OCI-LY3 (cell line): ENCODE data around the gene GJC2.
"Not testable (repeated sequence)": the region's sequence is repeated elsewhere in the genome, so short reads cannot be mapped to it uniquely, and the experiment has no call there.

ENCODE experiments used
- H2AFZ ChIP-seq: fragments of 200-600, 300-600 bp; shearing (Covaris generic); 2 replicates; pipeline ENCODE4 v1.6.0; 2014; ENCODE audit warnings: antibody characterized with exemption, low read depth, low read length
- H3K27ac ChIP-seq: fragments of 200-600, 300-600 bp; sonication (generic); 2 replicates; pipeline ENCODE4 v1.5.1; 2014; ENCODE audit warnings: mild to moderate bottlenecking, low read length, moderate library complexity, mixed read lengths
- H3K27me3 ChIP-seq: fragments of 200-600, 300-600 bp; sonication (generic); 2 replicates; pipeline ENCODE4 v1.6.1; 2014; ENCODE audit warnings: low read depth, low read length, mixed read lengths
- H3K36me3 ChIP-seq: fragments of 200-600, 300-600 bp; sonication (generic); replicated peaks from 2 replicates; pipeline ENCODE3; 2014; ENCODE audit warnings: low read depth, low read length, mixed read lengths
- H3K4me1 ChIP-seq: fragments of 300-600, 200-600 bp; sonication (generic); 2 replicates; pipeline ENCODE4 v1.6.1; 2014; ENCODE audit warnings: low read length, mixed read lengths
- H3K4me2 ChIP-seq: fragments of 200-600, 300-600 bp; sonication (generic); 2 replicates; pipeline ENCODE4 v1.6.1; 2014; ENCODE audit warnings: low read length, mixed read lengths
- H3K4me3 ChIP-seq: fragments of 300-600, 200-600 bp; sonication (generic); 2 replicates; pipeline ENCODE4 v1.5.1; 2014; ENCODE audit warnings: antibody characterized with exemption, mild to moderate bottlenecking, low read length, moderate library complexity
- H3K79me2 ChIP-seq: fragments of 300-600, 200-600 bp; shearing (Covaris generic); 2 replicates; pipeline ENCODE4 v1.6.1; 2014; ENCODE audit warnings: mild to moderate bottlenecking, low read length, mixed read lengths
- H3K9ac ChIP-seq: fragments of 300-600, 200-600 bp; shearing (Covaris generic); 2 replicates; pipeline ENCODE4 v1.6.0; 2014; ENCODE audit warnings: mild to moderate bottlenecking, low read length, moderate library complexity
- H3K9me3 ChIP-seq: fragments of 200-600, 300-600 bp; shearing (Covaris generic); 2 replicates; pipeline ENCODE4 v1.6.1; 2014; ENCODE audit warnings: low read length, mixed read lengths; ENCODE audit not compliant: insufficient read depth
- H4K20me1 ChIP-seq: fragments of 200-600, 300-600 bp; sonication (generic); 2 replicates; pipeline ENCODE4 v1.6.1; 2016; ENCODE audit warnings: low read length, mixed read lengths; ENCODE audit not compliant: insufficient read depth
- CTCF ChIP-seq: fragments of 200-600, 300-600 bp; sonication (generic); IDR thresholded peaks from 2 replicates; pipeline ENCODE4 v1.5.1; 2014; ENCODE audit warnings: antibody characterized with exemption, low read length, low read depth
- EZH2phosphoT487 ChIP-seq: fragments of 200-600 bp; shearing (Covaris generic); IDR thresholded peaks from 2 replicates; pipeline ENCODE4 v1.6.1; 2018; ENCODE audit warnings: antibody characterized with exemption, mixed run types, low read depth

The GJC2 gene

GRCh38 chr1:228110556-228110955 lies 39.2 kb upstream of the GJC2 start:
- TF ChIP-seq CTCF (no peak), EZH2phosphoT487 (no peak)
- H3K27me3 ChIP-seq, result no peaks in the 10 kb centered on the region
- H3K4me2 ChIP-seq, result peak overlapping the region; percentile 96
- H3K27ac ChIP-seq, result no peak overlapping the region
- no peak overlapping the region for H2AFZ ChIP-seq
- peaks cover 14% of the 10 kb centered on the region for H3K4me1 ChIP-seq
- H3K79me2 ChIP-seq, result peaks cover 27% of the 10 kb centered on the region
- H3K4me3 ChIP-seq, result peak overlapping the region; percentile 96
- H3K9ac ChIP-seq, result peak overlapping the region; percentile 93; the same call in 1 of the 2 replicates
- H3K9me3 ChIP-seq, result no peaks in the 10 kb centered on the region
- peaks cover 15% of the 10 kb centered on the region for H3K36me3 ChIP-seq
- no peaks in the 10 kb centered on the region for H4K20me1 ChIP-seq

- not testable (repeated sequence) for H3K9me3 ChIP-seq, H2AFZ ChIP-seq, H3K4me3 ChIP-seq, H3K27ac ChIP-seq, H3K4me2 ChIP-seq, H4K20me1 ChIP-seq, H3K27me3 ChIP-seq, H3K9ac ChIP-seq
- Histone ChIP-seq H3K36me3 (peaks cover 10% of the 10 kb centered on the region), H3K4me1 (peaks cover 14% of the 10 kb centered on the region), H3K79me2 (peaks cover 27% of the 10 kb centered on the region)
Observed at GRCh38 chr1:228111315-228111714, 38.4 kb upstream of the GJC2 start.

- no peak overlapping the region for H3K4me2 ChIP-seq
- no peak overlapping the region for H2AFZ ChIP-seq
- peaks cover 14% of the 10 kb centered on the region for H3K4me1 ChIP-seq
- H3K9me3 ChIP-seq, result no peaks in the 10 kb centered on the region
- no peaks in the 10 kb centered on the region for H4K20me1 ChIP-seq
- TF ChIP-seq CTCF, result no peak
- no peak for TF ChIP-seq EZH2phosphoT487
- no peaks in the 10 kb centered on the region for H3K27me3 ChIP-seq
- H3K79me2 ChIP-seq, result peaks cover 27% of the 10 kb centered on the region
- H3K27ac ChIP-seq, result no peak overlapping the region
- H3K36me3 ChIP-seq, result peaks cover 7% of the 10 kb centered on the region
- no peak overlapping the region for H3K4me3 ChIP-seq
- no peak overlapping the region for H3K9ac ChIP-seq
Observed at GRCh38 chr1:228112167-228112566, 37.6 kb upstream of the GJC2 start.

GRCh38 chr1:228112617-228113016 lies 37.1 kb upstream of the GJC2 start:
- Histone ChIP-seq H3K27me3 (no peaks in the 10 kb centered on the region), H3K9me3 (0 out of 2 replicates have a peak, but pooled peaks cover 4% of the 10 kb centered on the region), H3K9ac (no peak overlapping the region), H2AFZ (no peak overlapping the region), H4K20me1 (no peaks in the 10 kb centered on the region), H3K4me2 (no peak overlapping the region), H3K4me1 (peaks cover 14% of the 10 kb centered on the region), H3K27ac (no peak overlapping the region), H3K79me2 (peaks cover 24% of the 10 kb centered on the region), H3K36me3 (peaks cover 4% of the 10 kb centered on the region), H3K4me3 (no peak overlapping the region)
- TF ChIP-seq CTCF (no peak), EZH2phosphoT487 (no peak)

- TF ChIP-seq CTCF (no peak), EZH2phosphoT487 (no peak)
- Histone ChIP-seq H3K4me2 (no peak overlapping the region), H3K27me3 (no peaks in the 10 kb centered on the region)
Observed at GRCh38 chr1:228114827-228115226, 34.9 kb upstream of the GJC2 start.

More at GRCh38 chr1:228114827-228115226, 34.9 kb upstream of the GJC2 start:
- peaks cover 14% of the 10 kb centered on the region; the same call in 1 of the 2 replicates for H3K9me3 ChIP-seq
- no peak overlapping the region for H3K27ac ChIP-seq
- no peak overlapping the region for H3K9ac ChIP-seq
- no peak overlapping the region for H3K4me3 ChIP-seq
- peaks cover 7% of the 10 kb centered on the region for H3K4me1 ChIP-seq
- H4K20me1 ChIP-seq, result no peaks in the 10 kb centered on the region
- no peaks in the 10 kb centered on the region for H3K36me3 ChIP-seq
- no peak overlapping the region for H2AFZ ChIP-seq
- H3K79me2 ChIP-seq, result peaks cover 4% of the 10 kb centered on the region; the same call in 1 of the 2 replicates
